ENCODE results near the gene TSKU. TPM values are rescaled to one million over a fixed set of nuclear protein-coding genes. Genes with fewer than 3 reads are reported as not detected.
A peak's percentile ranks its signal among the peaks of the same experiment; 100 is the strongest.
"Not testable (repeated sequence)": the region's sequence is repeated elsewhere in the genome, so short reads cannot be mapped to it uniquely, and the experiment has no call there.

The TSKU gene
- total RNA-seq, 1 experiment from 2014 or later, result 68.8 TPM

DNA sequence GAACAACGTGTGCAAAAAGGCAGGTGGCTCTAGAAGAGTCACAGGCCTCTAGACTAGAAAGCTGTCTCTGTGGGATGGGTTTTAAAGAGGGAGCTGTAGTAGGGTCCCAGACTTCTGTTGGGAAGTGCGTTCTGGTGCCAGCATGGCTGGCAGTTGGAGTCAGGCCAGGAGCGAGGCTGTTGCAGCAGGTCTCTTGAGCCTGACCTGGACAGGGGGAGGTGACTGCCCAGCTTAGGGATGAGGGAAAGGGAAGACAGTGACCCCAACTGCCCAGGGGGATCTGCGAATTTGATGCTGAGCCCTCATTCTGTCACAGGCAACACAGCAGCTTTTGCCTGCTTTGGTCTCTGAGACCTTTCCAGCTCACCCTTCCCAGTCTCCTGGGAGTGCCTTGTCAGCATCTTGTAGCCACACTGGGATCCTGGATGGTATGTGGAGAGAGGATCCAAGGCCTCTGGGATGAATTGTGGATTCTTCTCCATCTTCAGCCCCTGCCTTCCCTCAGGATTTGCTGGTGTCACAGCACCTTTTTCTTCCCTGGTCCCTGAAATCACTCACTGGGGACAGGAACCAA lies 3.4 kb downstream of the TSKU start:
- no peaks in the 10 kb centered on the region for H3K36me3 ChIP-seq (replicated peaks; ENCODE audit: control insufficient read depth, insufficient read depth, low read length)
- peak; percentile 11 for DNase-seq
- H3K27me3 ChIP-seq (ENCODE audit: control insufficient read depth, insufficient read depth, low read length), result no peaks in the 10 kb centered on the region
- H3K4me3 ChIP-seq (ENCODE audit: insufficient read depth, low read depth, low read length), result no peak overlapping the region

DNA sequence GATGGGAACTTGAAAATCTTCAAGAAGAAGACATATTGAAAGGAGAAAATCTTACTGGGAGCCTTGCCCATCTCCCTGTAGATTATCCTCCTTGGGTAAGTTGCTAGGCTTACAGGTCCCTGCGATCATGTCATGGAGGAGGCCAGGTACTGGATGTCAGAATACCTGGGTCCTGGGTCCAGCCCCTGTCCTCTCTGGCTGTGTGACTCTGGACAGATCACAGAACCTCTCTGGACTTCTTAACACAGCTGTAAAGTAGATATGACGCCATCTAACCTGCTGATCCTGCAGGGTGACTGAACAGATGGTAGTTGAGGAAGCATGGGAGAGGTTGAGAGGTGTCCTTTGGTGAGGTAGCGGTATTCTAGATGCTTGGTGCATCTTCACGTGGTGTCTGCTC lies 4.1 kb downstream of the TSKU start:
- no peaks in the 10 kb centered on the region for H3K36me3 ChIP-seq (replicated peaks; ENCODE audit: control insufficient read depth, insufficient read depth, low read length)
- H3K4me3 ChIP-seq (ENCODE audit: insufficient read depth, low read depth, low read length), result no peak overlapping the region
- no peaks in the 10 kb centered on the region for H3K27me3 ChIP-seq (ENCODE audit: control insufficient read depth, insufficient read depth, low read length)
- DNase-seq, result no peak

DNA sequence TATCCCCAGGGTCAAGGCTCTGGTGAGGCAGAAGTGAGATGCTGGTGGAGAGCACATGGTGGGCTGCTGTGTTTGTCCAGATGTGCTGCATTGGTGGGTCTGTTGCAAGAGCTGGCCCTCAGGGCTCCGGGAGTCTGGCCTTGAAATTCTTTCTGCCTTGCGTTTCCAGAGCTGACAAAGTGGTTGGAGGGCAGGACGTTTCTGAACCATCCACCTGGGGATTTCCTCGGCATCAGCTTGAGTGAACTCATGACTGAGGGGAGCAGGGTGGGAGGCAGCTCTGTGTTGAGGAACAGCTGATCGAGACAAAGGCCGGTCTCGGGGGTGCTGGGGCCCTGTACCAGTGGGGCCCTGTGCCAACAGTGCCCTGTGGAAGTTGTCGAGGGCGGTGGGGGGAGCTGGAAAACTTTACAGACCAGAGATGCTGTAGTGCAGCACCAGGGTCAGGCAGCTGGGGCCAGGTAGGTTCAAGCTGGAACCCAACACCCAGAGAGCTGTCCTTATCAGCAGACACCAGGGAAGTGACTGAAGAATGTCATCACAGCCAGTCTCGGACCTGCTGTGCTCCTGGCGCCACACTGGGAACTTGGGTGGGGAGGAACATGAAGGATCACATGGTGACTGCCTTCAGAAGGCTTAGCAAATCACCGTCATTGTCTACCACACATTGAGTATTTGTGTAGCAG lies 4.9 kb downstream of the TSKU start:
- H3K4me3 ChIP-seq (ENCODE audit: insufficient read depth, low read depth, low read length), result no peak overlapping the region
- no peaks in the 10 kb centered on the region; the same call in 1 of the 2 replicates for H3K36me3 ChIP-seq (replicated peaks; ENCODE audit: control insufficient read depth, insufficient read depth, low read length)
- peak; percentile 32 for DNase-seq
- no peaks in the 10 kb centered on the region for H3K27me3 ChIP-seq (ENCODE audit: control insufficient read depth, insufficient read depth, low read length)

DNA sequence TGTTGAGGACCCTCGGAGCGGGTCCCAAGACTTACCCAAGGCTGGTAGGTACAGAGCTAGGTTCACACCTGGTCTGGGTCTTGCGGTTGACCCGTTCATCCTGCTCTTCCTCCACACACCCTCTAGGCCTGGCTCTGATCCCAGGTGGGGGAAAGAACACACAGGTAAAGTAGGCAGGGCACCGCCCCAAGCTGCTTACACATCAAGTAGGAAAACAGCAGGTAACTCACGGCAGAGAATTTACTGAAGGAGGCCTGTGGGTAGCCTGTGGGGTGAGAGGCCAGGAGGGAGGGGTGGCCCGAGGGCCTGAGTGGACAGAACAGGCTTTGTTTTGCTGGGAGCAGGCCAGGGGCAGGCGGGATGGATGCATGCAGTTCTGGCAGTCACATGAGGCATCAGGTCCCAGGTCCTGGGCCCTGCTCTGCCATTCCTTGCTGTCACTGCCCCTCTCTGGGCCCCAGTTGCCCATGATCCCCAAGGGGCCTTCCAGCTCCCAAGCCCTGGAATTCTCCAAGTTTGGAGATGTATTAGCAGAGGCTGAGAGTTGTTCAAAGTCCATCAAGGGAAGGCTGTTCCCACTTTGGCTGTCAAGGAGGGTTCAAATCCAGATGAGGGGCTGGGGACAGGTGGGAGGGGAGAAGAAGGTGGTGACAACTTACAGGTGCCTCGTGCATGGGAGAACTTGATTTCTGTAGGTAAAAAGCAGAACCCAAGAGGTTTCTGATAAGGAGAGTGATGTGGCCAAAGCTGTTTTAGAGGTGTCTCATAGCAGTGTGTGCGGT lies 5.7 kb downstream of the TSKU start:
- Histone ChIP-seq H3K27me3 (ENCODE audit: control insufficient read depth, insufficient read depth, low read length) (no peaks in the 10 kb centered on the region), H3K4me3 (ENCODE audit: insufficient read depth, low read depth, low read length) (no peak overlapping the region), H3K36me3 (replicated peaks; ENCODE audit: control insufficient read depth, insufficient read depth, low read length) (no peaks in the 10 kb centered on the region; the same call in 1 of the 2 replicates)
- DNase-seq, result peak; percentile 52

DNA sequence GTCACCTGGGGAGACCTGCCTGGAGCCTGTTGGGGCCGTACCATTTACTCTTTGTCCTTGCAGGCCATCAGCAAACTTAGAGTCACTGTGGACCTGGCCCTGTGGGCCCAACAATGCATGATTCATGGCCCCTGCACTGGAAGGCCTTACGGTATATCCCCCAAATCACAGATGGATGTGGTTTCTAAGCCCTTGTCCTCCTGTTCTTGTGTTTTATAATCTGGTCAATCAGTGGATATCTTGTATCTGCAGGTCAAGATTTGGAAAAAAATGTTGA lies 6.2 kb downstream of the TSKU start:
- Histone ChIP-seq H3K27me3 (ENCODE audit: control insufficient read depth, insufficient read depth, low read length) (no peaks in the 10 kb centered on the region), H3K36me3 (replicated peaks; ENCODE audit: control insufficient read depth, insufficient read depth, low read length) (no peaks in the 10 kb centered on the region; the same call in 1 of the 2 replicates), H3K4me3 (ENCODE audit: insufficient read depth, low read depth, low read length) (no peak overlapping the region)
- DNase-seq, result no peak

DNA sequence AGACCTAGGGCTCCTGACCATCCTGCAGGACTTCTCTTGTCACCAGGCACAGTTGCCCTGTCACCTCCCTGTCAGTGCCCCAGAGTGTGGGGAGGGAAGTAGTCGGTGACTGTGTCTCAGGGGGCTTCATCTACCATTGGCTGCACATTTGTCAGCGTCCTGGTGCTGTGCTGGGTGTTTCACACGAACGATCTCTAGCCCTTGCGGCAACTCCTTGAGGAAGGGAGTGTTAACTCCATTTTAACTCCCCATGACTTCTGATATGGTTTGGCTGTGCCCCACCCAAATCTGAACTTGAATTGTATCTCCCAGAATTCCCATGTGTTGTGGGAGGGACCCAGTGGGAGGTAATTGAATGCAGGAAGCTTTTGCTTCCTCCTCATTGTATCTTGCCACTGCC lies 7.1 kb downstream of the TSKU start:
- DNase-seq, result no peak
- Histone ChIP-seq H3K27me3 (ENCODE audit: control insufficient read depth, insufficient read depth, low read length) (no peaks in the 10 kb centered on the region), H3K4me3 (ENCODE audit: insufficient read depth, low read depth, low read length) (no peak overlapping the region), H3K36me3 (replicated peaks; ENCODE audit: control insufficient read depth, insufficient read depth, low read length) (no peaks in the 10 kb centered on the region; the same call in 1 of the 2 replicates)

DNA sequence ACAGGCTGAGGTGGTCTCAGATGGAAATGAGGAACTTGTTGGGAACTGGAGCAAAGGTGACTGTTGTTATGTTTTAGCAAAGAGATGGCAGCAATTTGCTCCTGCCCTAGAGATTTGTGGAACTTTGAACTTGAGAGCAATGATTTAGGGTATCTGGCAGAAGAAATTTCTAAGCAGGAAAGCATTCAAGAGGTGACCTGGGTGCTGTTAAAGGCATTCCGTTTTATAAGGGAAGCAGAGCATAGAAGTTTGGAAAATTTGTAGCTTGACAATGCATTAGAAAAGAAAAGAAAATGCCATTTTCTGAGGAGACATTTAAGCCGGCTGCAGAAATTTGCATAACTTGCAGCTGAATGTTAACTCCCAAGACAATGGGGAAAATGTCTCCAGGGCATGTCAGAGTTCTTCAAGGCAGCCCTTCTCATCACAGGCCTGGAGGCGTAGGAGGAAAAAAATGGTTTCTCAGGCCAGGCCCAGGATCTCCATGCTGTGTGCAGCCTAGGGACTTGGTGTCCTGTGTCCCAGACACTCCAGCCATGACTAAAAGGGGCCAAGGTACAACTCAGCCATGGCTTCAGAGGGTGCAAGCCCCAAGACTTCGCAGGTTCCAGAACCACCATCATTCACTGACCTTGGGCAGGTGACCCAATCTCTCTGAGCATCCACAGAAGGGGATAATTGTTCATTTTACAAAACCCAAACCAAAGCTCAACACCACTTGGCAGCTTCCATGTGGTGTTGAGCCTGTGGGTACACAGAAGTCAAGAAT lies 8.0 kb downstream of the TSKU start:
- not testable (repeated sequence) for DNase-seq; H3K36me3 ChIP-seq (replicated peaks; ENCODE audit: control insufficient read depth, insufficient read depth, low read length); H3K4me3 ChIP-seq (ENCODE audit: insufficient read depth, low read depth, low read length); H3K27me3 ChIP-seq (ENCODE audit: control insufficient read depth, insufficient read depth, low read length)

DNA sequence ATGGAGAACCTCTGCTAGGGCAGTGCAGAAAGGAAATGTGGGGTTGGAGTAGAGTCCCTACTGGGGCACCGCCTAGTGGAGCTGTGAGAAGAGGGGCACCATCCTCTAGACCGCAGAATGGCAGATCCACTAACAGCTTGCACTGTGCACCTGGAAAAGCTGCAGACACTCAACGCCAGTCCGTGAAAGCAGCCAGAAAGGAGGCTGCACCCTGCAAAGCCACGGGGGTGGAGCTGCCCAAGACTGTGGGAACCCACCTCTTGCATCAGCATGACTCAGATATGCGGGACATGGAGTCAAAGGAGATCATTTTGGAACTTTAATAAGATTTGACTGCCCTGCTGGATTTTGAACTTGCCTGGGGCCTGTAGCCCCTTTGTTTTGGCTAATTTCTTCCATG lies 8.7 kb downstream of the TSKU start:
- Histone ChIP-seq H3K27me3 (ENCODE audit: control insufficient read depth, insufficient read depth, low read length) (no peaks in the 10 kb centered on the region), H3K36me3 (replicated peaks; ENCODE audit: control insufficient read depth, insufficient read depth, low read length) (peaks cover 3% of the 10 kb centered on the region), H3K4me3 (ENCODE audit: insufficient read depth, low read depth, low read length) (no peak overlapping the region)
- no peak for DNase-seq

DNA sequence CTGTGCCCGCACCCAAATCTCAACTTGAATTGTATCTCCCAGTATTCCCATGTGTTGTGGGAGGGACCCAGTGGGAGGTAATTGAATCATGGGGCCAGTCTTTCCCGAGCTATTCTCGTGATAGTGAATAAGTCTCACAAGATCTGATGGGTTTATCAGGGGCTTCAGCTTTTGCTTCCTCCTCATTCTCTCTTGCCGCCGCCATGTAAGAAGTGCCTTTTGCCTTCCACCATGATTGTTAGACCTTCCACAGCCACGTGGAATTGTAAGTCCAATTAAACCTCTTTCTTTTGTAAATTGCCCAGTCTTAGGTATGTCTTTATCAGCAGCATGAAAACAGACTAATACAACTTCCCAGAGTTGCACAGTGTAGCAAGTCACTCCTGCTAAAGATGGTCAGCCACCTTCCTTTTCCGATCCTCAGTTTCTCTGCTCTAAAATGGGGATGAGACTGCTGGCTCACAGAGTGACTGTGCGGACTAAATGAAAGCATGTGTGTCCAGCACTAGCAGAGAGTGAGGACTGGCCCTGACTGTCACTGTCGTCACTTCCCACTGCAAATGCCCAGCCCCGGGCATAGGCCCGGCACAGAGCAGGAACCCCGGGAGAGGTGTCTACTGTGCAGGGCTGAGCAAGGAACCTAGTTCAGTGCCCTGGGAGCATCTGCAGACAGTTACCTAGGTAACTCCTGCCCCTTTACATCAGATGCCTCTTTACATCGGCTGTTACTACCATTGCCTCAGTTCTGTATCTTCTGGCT lies 9.5 kb downstream of the TSKU start:
- Histone ChIP-seq H3K4me3 (ENCODE audit: insufficient read depth, low read depth, low read length) (no peak overlapping the region), H3K36me3 (replicated peaks; ENCODE audit: control insufficient read depth, insufficient read depth, low read length) (peaks cover 3% of the 10 kb centered on the region)
- no peak for DNase-seq

DNA sequence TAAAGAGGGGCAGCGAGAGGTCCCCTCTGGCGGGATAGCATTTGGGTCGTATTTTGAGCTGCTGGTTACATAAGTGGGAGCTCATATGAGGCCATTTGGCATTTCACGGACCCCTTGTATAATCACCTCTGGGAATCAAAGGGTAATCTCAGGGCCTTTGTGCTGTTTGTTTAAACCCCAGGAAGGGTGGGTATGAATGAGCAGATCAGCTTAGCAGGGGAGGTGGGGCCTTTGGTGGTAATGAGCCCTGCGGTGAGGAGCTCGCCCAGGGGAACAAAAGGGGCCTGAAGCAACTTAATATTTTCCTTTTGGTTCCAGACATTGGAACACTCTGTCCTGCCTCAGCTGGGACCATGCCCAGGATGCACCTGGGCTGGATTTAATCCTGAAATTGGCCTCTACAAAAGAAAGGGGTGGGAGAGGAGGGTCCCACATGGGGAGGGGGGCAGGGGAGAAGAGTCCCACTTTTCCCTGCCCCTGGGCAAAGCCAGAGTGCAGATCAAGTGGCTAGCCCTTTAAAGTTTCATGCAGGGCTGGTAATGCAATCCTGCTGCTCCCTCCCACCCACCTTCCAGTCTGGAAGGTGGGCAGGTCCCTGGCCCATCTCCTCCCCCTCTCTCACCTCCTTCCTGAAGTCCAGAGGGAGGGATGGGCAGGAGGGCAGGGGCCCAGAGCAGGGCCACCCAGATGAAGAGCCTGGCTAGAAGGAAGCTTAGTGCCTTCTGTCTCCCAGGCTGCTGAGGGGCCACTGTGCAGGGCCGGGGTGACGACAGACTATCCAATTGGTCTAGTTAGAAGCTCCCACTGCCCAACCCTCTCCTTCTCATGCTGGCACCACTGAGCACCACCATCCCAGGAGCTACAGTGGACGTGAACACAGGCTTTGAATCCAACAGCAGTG lies 10.5 kb downstream of the TSKU start:
- H3K4me3 ChIP-seq (ENCODE audit: insufficient read depth, low read depth, low read length), result no peak overlapping the region
- peak; percentile 67 for DNase-seq
- H3K36me3 ChIP-seq (replicated peaks; ENCODE audit: control insufficient read depth, insufficient read depth, low read length), result peaks cover 3% of the 10 kb centered on the region
- H3K27me3 ChIP-seq (ENCODE audit: control insufficient read depth, insufficient read depth, low read length), result no peaks in the 10 kb centered on the region

More for the DNA sequence above, 9.5 kb downstream of the TSKU start:
- no peaks in the 10 kb centered on the region for H3K27me3 ChIP-seq (ENCODE audit: control insufficient read depth, insufficient read depth, low read length)

DNA sequence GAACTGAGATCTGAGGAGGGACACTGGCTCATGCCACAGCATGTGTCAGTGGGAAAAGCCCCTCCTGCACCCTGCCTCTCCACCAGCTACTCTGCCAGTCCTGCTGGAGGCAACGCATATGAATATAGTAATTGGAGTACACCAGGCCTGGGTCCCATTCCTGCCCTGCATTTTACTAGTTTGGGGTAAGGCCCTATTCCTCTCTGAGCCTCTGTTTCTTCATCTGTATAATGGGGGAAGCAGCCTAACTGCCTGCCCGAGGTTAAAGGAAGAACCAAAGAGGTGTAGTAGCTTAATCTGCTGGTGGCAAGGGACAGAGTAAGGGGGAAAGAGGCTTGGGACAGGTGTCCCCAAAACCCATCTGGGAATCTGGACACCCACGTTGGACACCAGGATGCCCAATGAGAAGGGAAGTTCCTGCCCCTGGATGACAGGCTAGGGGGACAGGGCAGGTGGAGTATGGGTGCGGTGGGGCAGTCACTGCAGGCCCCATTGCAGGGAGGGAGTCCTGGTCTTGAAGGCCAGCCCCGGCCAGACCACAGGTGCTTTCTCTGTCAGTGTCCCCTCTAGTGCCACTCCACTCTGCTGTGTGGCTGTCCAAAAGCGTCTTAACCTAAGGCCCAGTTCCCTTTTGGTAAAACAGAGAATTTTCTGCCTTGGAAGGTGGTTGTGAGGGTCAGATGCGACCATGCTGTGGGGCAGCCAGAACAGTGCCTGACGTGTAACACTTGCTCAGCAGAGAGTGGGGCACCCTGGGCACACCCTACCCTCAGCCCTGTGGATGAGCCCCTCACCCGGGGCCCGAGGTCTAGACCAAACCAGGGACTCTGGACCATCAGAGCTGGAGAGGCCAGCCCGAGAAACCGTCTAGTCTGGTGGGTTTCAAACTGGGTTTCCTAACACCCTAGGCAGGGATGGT lies 11.5 kb downstream of the TSKU start:
- no peaks in the 10 kb centered on the region for H3K27me3 ChIP-seq (ENCODE audit: control insufficient read depth, insufficient read depth, low read length)
- no peak overlapping the region for H3K4me3 ChIP-seq (ENCODE audit: insufficient read depth, low read depth, low read length)
- peaks cover 3% of the 10 kb centered on the region for H3K36me3 ChIP-seq (replicated peaks; ENCODE audit: control insufficient read depth, insufficient read depth, low read length)
- DNase-seq, result peak; percentile 26

DNA sequence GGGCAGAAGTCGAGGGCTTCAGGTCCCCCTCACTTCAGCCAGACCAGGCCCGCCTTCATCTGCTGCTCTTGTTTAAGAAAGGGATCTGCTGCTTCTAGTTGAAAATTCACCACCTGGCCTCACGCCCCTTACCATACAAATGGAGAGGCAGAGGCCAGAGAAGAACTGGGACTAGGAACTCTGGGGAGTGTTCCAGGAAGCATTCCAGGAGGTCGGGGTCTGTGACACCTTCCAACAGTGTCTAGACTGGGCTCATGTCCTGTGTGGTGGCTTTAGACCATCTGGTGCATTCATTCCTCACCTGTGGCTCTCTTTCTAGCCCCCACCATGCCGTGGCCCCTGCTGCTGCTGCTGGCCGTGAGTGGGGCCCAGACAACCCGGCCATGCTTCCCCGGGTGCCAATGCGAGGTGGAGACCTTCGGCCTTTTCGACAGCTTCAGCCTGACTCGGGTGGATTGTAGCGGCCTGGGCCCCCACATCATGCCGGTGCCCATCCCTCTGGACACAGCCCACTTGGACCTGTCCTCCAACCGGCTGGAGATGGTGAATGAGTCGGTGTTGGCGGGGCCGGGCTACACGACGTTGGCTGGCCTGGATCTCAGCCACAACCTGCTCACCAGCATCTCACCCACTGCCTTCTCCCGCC lies 12.3 kb downstream of the TSKU start:
- Histone ChIP-seq H3K36me3 (replicated peaks; ENCODE audit: control insufficient read depth, insufficient read depth, low read length) (peaks cover 3% of the 10 kb centered on the region), H3K4me3 (ENCODE audit: insufficient read depth, low read depth, low read length) (no peak overlapping the region), H3K27me3 (ENCODE audit: control insufficient read depth, insufficient read depth, low read length) (no peaks in the 10 kb centered on the region)
- peak; percentile 21 for DNase-seq

Data from H7 (cell line).